Ecto neural progenitor cell (in vitro differentiated cells): Measurements from ENCODE around the gene APOBEC3C.
"Not testable (repeated sequence)": the region's sequence is repeated elsewhere in the genome, so short reads cannot be mapped to it uniquely, and the experiment has no call there.

ENCODE experiments used
- DNase-seq: peaks from one replicate; pipeline ENCODE4 v3.0.0-alpha.2; 2018; ENCODE audit warnings: low spot score

Gene APOBEC3C

GRCh38 chr22:38984224-38984623 is 29.8 kb upstream of the APOBEC3C start:
- DNase-seq: no peak

GRCh38 chr22:38984784-38985757 is 29.0 kb upstream of the APOBEC3C start:
- not testable (repeated sequence) for DNase-seq

DNA sequence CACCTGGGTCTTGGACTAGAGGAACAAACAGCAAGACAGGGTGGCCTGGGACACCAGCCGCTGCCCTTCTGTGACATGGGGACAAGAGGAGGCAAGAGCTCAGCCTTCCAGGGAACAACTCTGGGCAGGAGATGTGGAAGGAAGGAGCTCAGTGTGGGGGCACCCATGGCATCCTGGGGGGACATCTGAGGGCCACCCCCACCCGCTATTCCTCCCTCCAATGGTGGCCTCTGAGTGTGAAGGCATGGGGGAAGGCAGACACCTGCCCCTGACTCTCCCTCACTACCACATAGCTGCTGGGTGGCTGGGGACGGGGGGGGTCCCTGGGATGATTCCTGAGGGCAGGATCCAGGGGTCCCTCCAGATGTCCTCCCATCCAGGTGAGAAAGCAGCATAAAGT is 27.4 kb upstream of the APOBEC3C start:
- DNase-seq: no peak

DNA sequence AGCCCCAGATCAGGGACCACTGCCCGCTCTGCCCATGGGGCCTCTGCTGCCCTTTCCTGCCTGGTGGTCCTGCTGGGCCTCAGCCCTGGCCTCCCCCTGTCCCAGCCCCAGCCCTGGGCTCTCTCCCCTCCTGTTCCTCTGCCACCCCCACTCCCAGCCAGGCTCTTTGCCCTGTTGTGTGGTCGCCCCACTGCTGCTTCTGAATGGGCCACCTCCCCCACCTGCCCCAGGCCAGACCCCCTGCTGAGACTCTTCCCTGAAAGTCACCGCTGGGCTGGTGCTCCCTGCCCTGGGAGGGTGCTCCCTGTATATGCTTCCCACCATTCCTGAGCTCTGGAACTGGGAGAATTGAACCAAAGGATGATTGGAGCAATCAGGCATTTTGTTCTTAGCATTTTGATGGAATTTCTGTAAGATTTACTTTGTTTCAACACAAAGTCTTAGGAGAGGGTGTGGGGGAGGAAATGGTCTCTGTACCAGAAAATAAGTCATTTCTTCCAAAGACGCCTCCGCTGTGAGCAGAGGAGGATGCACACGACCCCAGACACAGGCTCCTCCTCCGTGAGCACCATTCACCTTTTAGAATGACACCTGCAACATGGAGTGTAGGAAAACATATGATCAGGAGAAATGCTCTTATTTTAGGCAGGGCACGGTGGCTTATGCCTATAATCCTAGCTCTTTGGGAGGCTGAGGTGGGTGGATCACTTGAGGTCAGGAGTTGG is 26.7 kb upstream of the APOBEC3C start:
- no peak for DNase-seq

- DNase-seq: no peak
Measured at GRCh38 chr22:38989466-38989865, 24.6 kb upstream of the APOBEC3C start.

- DNase-seq: peak; percentile 73
Measured at GRCh38 chr22:38992871-38993371, 21.1 kb upstream of the APOBEC3C start.

DNA sequence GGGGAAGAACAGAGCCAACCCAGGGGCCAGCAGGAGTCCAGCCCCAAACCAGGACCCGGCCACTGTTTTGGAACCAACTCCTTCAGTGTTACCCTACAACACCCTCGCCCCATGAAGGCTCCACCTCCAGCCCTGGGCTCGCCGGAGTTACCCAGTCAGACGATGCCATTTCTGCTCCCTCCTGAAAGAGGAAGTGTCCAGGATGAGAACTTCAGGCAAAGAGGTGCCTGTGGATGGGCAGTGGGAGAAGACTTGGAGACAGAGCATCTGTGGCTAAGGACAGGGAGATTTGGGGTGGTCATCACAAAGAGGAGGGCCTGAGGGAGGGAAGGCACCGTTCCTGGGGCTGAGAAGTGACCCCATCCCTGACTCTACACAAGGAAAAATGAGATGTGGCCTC is 18.0 kb upstream of the APOBEC3C start:
- no peak for DNase-seq

DNA sequence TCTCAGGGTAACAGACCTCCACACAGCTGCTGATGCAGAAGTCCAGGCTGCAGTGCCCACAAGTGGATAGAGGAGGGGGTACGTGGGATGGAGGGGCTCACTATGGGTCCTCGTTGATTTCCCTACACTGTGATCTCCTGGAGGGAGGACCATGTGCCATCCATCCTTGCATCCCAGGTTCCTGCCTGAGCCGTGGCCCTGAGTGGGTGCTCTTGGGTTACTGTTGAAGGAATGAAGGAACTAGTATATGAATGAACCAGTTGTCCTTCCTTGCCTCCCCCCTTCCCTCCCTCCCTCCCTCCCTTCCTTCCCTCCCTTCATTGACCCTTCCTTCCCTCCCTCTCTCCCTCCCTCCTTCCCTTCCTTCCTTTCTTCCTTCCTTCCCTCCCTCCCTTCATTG is 16.5 kb upstream of the APOBEC3C start:
- DNase-seq: no peak

GRCh38 chr22:39003165-39003638 is 10.9 kb upstream of the APOBEC3C start:
- peak; percentile 84 for DNase-seq

DNA sequence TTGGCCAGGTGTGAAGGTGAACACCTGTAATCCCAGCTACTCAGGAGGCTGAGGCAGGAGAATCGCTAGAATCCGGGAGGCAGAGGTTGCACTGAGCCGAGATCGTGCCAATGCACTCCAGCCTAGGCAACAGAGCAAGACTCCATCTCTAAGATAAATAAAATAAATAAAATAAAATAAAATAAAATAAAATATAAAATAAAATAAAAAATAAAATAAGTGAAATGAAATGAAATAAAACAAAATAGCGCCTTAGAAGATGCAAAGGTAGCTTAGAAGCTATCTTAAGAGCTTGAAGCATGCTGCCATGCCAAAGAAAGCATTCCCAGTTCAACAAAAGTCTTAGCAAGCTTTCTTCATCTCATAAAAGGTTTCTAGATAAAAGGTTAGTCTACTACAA is 6.9 kb upstream of the APOBEC3C start:
- no peak for DNase-seq

- DNase-seq: not testable (repeated sequence)
Measured at GRCh38 chr22:39008271-39008850, 5.7 kb upstream of the APOBEC3C start.

- DNase-seq: no peak
Measured at GRCh38 chr22:39010946-39011345, 3.1 kb upstream of the APOBEC3C start.

- no peak for DNase-seq
Measured at GRCh38 chr22:39012533-39013511, 1.2 kb upstream of the APOBEC3C start.

DNA sequence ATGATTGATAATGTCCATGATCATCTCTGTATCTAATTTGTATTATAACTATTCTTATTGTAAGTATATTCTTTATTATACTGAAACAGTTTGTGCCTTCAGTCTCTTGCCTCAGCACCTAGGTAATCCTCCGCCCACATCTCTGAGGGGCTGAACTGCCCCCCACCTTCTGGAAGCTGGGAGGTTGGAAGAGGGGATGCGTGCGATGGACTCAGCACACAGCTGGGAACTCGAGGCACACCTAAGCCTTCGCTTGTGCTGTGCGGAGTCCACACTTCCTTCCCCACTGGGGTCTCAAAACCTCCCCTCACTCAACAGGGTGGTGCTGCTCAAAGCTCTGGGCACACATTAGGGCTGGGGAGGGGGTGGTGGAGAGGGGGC is 506 bp upstream of the APOBEC3C start:
- not testable (repeated sequence) for DNase-seq

DNA sequence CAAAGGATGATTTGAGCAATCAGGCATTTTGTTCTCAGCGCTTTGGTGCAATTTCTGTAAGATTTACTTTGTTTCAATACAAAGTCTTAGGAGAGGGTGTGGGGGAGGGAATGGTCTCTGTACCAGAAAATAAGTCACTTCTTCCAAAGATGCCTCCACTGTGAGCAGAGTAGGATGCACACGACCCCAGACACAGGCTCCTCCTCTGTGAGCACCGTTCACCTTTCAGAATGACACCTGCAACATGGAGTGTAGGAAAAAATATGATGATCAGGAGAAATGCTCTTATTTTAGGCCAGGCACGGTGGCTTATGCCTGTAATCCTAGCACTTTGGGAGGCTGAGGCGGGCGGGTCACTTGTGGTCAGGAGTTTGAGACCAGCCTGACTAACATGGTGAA is 665 bp downstream of the APOBEC3C start:
- not testable (repeated sequence) for DNase-seq

- DNase-seq: no peak
Measured at GRCh38 chr22:39016592-39016991, 2.5 kb downstream of the APOBEC3C start.

- no peak for DNase-seq
Measured at GRCh38 chr22:39017596-39018365, 3.7 kb downstream of the APOBEC3C start.

DNA sequence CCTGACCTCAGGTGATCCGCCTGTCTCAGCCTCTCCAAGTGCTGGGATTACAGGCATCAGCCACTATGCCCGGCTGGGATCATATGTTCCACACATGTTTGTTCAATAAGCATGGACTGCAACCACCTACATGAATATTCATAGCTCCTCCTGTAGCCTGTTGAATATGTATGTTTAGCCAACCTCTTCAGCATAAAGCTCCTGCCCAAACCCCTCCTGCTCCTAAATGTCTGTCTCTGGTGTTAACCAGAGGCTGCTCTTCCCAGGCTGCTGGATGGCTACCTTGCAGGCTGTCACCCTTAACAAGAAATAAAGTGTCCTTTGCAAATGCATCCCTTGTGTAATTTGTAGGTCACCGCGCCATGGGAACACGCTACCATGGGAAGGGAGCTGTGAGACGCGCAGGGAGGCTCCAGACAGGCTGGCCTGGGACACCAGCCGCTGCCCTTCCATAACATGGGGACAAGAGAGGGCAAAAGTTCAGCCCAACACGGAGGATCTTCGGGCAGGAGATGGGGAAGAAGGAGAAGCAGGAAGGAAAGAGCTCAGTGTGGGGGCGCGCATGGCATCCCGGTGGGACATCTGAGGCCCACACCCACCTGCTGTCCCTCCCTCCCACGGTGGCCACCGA is 6.1 kb downstream of the APOBEC3C start:
- not testable (repeated sequence) for DNase-seq

GRCh38 chr22:39021552-39022250 is 7.6 kb downstream of the APOBEC3C start:
- DNase-seq: no peak
